HG02571 (cell line): ENCODE results near the gene TNN.

Experiments
- ATAC-seq: cut with Tn5 transposase; IDR thresholded peaks from one replicate; pipeline ENCODE4 v1.9.1; 2021; ENCODE audit warnings: mild to moderate bottlenecking, moderate library complexity; ENCODE audit not compliant: unreplicated experiment

Gene TNN

GRCh38 chr1:175172503-175172902 is 104.9 kb downstream of the TNN start:
- ATAC-seq = no peak

GRCh38 chr1:175173531-175173930 is 105.9 kb downstream of the TNN start:
- ATAC-seq = no peak

GRCh38 chr1:175174309-175175102 is 106.9 kb downstream of the TNN start:
- peak; percentile 64 for ATAC-seq

GRCh38 chr1:175176246-175176645 is 108.6 kb downstream of the TNN start:
- no peak for ATAC-seq

GRCh38 chr1:175178056-175178455 is 110.4 kb downstream of the TNN start:
- ATAC-seq = no peak

- no peak for ATAC-seq
Measured at GRCh38 chr1:175178456-175178855, 110.8 kb downstream of the TNN start.

GRCh38 chr1:175179837-175180590 is 112.4 kb downstream of the TNN start:
- no peak for ATAC-seq

GRCh38 chr1:175182201-175182746 is 114.6 kb downstream of the TNN start:
- ATAC-seq = no peak

GRCh38 chr1:175183586-175183985 is 116.0 kb downstream of the TNN start:
- no peak for ATAC-seq

- ATAC-seq = no peak
Measured at GRCh38 chr1:175185903-175186302, 118.3 kb downstream of the TNN start.

GRCh38 chr1:175186433-175187160 is 119.0 kb downstream of the TNN start:
- no peak for ATAC-seq

GRCh38 chr1:175188936-175189335 is 121.3 kb downstream of the TNN start:
- peak; percentile 57 for ATAC-seq

GRCh38 chr1:175191659-175192058 is 124.0 kb downstream of the TNN start:
- ATAC-seq = peak; percentile 35

GRCh38 chr1:175192111-175192629 is 124.5 kb downstream of the TNN start:
- ATAC-seq = peak; percentile 25

GRCh38 chr1:175192630-175193526 is 125.2 kb downstream of the TNN start, which contains the start of gene KIAA0040:
KIAA0040 (minus strand) TSS chr1:175192776; CDS start chr1:175161013, 31,763 bp downstream.
- peak; percentile 52 for ATAC-seq

- no peak for ATAC-seq
Measured at GRCh38 chr1:175193527-175193910, 125.9 kb downstream of the TNN start.

- ATAC-seq = no peak
Measured at GRCh38 chr1:175195281-175195680, 127.6 kb downstream of the TNN start.

- ATAC-seq = no peak
Measured at GRCh38 chr1:175195798-175196197, 128.2 kb downstream of the TNN start.

- no peak for ATAC-seq
Measured at GRCh38 chr1:175197531-175197930, 129.9 kb downstream of the TNN start.
